K562 (cell line): ENCODE data around the gene CBLL2. TPM values are rescaled to one million over a fixed set of nuclear protein-coding genes. Genes with fewer than 3 reads are reported as not detected.

Experiments used
- ZNF445 ChIP-seq: fragments of 250-450 bp; sonication (Bioruptor Pico); IDR thresholded peaks from 2 replicates; pipeline ENCODE4 v1.4.0; 2020; ENCODE audit warnings: low read depth, mild to moderate bottlenecking, moderate library complexity
- polyA plus RNA-seq, 8 experiments: library from polyadenylated mRNA; depleted of rRNA in 4 of 8; stranded (reverse) in 5 of 8; unstranded in 3 of 8; fragments of >200 nt; fragmentation: Nextera tagmentation in 2 of 8; fragmentation: Illumina TruSeq in 1 of 8; extraction: Ambion mirVana in 2 of 8; extraction: Trizol in 1 of 8; gene quantifications; 2 replicates each; pipeline versions ENCODE4 v1.2.1 to v1.2.3, GENCODE V29; 2011 to 2014; ENCODE audit warnings: inconsistent platforms in 1 of 8, missing spikeins in 1 of 8
- total RNA-seq, 7 experiments: library from RNA; depleted of rRNA in 6 of 7; stranded (reverse); fragments of >200 nt in 6 of 7; fragmentation: Illumina TruSeq in 2 of 7; extraction: Trizol in 2 of 7; gene quantifications; 2 replicates each; pipeline versions ENCODE4 v1.2.1 to v1.2.3, GENCODE V29; 2011 to 2021; ENCODE audit warnings: low replicate concordance in 1 of 7
- TF ChIP-seq, protein P1 (sequence below), 3 experiments: fragments of 200-800 bp in 1 of 3; fragments of 250-450 bp in 1 of 3; fragments of 450-650 bp in 1 of 3; sonication (Bioruptor Pico) in 1 of 3; sonication (Bioruptor generic) in 1 of 3; formaldehyde crosslinking in 1 of 3; IDR thresholded peaks; 2 replicates each; pipeline versions ENCODE4 v1.6.1 to v1.8.0; 2016 to 2022; ENCODE audit warnings: mild to moderate bottlenecking in 2 of 3, missing genetic modification characterization in 2 of 3, missing compliant biosample characterization in 1 of 3, moderate library complexity in 1 of 3

Gene CBLL2
- total and polyA plus RNA-seq, 9 of the 15 experiments (the other 6 are each of a cell fraction or from before 2014, with no cell fraction given), result not detected

DNA sequence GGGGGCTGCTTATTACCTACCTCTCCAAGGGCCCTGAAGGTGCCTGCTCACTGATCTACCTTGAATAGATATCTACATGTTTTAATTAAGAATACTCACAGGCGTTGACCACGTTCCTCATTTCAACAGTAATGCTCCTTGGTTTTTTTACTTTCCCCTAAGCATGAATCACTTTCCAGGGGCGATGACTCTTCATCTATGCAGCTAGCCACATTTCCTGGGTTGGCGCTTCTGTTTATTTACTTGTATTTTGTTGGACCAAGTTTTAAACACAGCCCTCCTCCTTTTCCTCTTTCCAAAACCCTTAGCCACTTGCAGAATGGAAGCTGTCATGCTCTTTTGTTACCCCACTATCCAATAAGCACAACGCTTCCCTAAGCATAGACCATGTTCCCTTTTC, 50.8 kb downstream of the CBLL2 start (continued):
- TF ChIP-seq, protein P1, sequence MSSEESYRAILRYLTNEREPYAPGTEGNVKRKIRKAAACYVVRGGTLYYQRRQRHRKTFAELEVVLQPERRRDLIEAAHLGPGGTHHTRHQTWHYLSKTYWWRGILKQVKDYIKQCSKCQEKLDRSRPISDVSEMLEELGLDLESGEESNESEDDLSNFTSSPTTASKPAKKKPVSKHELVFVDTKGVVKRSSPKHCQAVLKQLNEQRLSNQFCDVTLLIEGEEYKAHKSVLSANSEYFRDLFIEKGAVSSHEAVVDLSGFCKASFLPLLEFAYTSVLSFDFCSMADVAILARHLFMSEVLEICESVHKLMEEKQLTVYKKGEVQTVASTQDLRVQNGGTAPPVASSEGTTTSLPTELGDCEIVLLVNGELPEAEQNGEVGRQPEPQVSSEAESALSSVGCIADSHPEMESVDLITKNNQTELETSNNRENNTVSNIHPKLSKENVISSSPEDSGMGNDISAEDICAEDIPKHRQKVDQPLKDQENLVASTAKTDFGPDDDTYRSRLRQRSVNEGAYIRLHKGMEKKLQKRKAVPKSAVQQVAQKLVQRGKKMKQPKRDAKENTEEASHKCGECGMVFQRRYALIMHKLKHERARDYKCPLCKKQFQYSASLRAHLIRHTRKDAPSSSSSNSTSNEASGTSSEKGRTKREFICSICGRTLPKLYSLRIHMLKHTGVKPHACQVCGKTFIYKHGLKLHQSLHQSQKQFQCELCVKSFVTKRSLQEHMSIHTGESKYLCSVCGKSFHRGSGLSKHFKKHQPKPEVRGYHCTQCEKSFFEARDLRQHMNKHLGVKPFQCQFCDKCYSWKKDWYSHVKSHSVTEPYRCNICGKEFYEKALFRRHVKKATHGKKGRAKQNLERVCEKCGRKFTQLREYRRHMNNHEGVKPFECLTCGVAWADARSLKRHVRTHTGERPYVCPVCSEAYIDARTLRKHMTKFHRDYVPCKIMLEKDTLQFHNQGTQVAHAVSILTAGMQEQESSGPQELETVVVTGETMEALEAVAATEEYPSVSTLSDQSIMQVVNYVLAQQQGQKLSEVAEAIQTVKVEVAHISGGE (CRISPR knock-in tag; IDR thresholded peaks at IDR 0.05), result no peak
- no peak for TF ChIP-seq ZNF445 (CRISPR knock-in tag)

Other genes with a start within 250 kb of the CBLL2 start
- gene PHEX, start 240.6 kb upstream of the CBLL2 start, total RNA-seq (2014; rRNA removed), result 0.04 TPM in 1 of 2 replicates, not detected in the other
- gene PHEX, start 240.6 kb upstream of the CBLL2 start, total RNA-seq (2014; rRNA removed; fragmentation: Illumina TruSeq; extraction: Trizol), result 0.03 and 0.04 TPM in 2 replicates
- 0.11 TPM in 1 of 2 replicates, not detected in the other for gene PHEX, start 240.6 kb upstream of the CBLL2 start, total RNA-seq (2015; rRNA removed; fragmentation: Illumina TruSeq; extraction: Trizol)
- 0.07 TPM in 1 of 2 replicates, not detected in the other for gene PHEX, start 240.6 kb upstream of the CBLL2 start, total RNA-seq (2021)
- gene PHEX, start 240.6 kb upstream of the CBLL2 start, polyA plus RNA-seq (2011; rRNA removed), result 0.01 and 0.03 TPM in 2 replicates
- not detected in 2 replicates for gene PHEX, start 240.6 kb upstream of the CBLL2 start, polyA plus RNA-seq (2014; fragmentation: Illumina TruSeq; extraction: Trizol)
- not detected for gene PHEX, start 240.6 kb upstream of the CBLL2 start, polyA plus RNA-seq (2014; fragmentation: Nextera tagmentation; extraction: Ambion mirVana)
- gene PHEX, start 240.6 kb upstream of the CBLL2 start, polyA plus RNA-seq (2014; rRNA removed), result not detected in 2 replicates